GM19240 (cell line): ENCODE results near the gene COL5A1.

Experiments
- DNase-seq: peaks from one replicate; pipeline ENCODE4 v3.0.0; 2011; ENCODE audit warnings: low spot score; ENCODE audit not compliant: insufficient read length

Gene COL5A1

GRCh38 chr9:134641173-134641989, at the start of gene COL5A1:
Gene COL5A1, plus strand, starts transcription at chr9:134641803. Its CDS starts 385 bp downstream, at chr9:134642188.
- no peak for DNase-seq

DNA sequence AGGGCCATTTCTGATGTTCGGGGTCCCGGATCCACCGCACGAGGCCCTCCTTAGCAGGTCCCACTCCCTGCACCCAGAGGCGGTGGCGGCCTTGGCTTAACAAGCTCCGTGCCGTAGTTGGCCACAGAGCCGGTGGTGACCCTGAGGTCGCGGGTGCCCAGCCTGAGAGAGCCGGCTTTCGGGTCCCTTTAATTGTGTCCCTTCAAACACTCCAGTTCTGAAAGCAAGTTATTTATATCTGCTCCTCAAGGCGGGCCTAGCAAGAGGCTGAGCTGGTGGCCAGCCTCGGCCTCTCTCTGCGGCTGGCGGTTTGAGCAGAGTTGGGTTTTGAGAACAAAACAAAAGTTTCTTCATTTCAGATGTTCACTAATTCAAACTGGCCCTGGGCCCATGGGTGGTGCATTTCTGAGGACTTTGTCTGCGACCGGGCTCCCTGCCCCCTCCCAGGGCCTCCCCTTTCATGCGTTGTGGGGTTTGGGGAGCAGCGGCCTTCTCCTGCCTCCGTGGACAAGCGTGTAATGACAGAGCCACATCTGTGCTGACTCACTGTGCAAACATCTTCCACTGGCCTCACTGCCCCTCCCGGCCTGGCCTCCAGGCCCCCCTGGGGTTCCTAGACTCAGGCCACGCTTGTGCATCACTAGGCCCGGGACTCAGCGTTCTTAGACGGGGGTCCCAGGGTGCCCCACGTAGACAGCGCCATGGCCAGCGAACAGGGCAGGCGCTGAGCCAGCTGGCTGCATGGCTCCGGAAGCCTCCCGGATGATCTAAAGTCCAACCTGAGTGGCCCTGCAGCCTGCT, 49.4 kb upstream of the COL5A1 start:
- DNase-seq, result no peak

DNA sequence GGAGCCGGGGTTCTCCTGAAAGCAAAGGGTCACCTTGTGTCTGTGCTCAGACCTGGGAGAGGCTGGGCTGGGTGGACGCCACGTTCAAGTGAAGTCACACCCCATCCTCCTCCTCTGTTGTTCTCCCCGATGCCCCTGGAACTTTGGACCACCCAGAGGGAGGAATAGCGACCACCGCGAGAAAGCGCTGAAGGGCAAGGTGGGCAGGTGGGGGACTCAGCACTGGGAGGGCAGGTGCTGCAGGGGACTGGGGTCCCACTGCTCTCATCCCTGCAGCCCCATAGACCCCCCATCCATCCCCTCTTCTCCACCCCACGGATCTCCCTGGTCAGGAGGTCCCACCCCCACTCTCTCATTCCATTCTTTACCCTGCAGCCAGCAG, 48.8 kb upstream of the COL5A1 start:
- no peak for DNase-seq

GRCh38 chr9:134593286-134594077, 48.1 kb upstream of the COL5A1 start:
- DNase-seq, result no peak

GRCh38 chr9:134594078-134594941, 47.3 kb upstream of the COL5A1 start:
- DNase-seq, result no peak

DNA sequence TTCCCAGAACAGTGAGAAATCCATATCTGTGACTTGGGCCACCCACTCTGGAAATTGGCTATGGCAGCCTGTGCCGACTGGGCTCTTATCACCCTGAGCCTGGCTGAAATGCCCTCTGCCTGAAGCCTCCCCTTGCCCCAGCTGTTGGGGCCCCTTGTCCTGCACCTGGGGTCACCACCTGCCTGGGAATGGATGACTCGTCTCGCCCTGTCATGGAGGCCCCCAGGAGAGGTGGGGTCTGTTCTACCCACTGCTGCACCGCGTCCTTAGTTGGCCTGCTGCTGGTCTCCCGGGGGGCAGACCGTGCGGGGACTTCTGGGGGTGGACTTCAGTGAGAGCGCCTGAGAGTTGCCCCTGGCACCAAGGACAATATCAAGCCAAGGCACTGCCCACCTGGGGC, 46.6 kb upstream of the COL5A1 start:
- DNase-seq, result no peak

- DNase-seq, result no peak
Measured at GRCh38 chr9:134597041-134597913, 44.3 kb upstream of the COL5A1 start.

- DNase-seq, result no peak
Measured at GRCh38 chr9:134597957-134598883, 43.4 kb upstream of the COL5A1 start.

DNA sequence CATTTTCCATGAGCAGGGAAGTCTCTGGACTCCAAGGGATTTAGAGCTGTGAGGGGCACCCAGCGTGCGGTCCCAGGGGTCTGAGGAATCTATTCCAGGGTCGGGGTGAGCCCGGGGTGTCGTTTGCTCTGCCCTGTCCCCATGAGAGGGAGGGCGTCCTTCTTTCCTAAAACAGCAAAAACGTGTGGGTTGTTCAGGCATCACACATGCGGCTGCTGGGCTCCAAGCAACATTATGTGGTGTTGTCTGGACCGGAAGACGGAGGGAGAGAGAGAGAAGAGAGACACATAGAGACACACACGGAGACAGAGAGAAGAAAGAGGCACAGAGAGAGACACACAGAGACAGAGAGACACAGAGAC, 42.7 kb upstream of the COL5A1 start:
- DNase-seq, result no peak

DNA sequence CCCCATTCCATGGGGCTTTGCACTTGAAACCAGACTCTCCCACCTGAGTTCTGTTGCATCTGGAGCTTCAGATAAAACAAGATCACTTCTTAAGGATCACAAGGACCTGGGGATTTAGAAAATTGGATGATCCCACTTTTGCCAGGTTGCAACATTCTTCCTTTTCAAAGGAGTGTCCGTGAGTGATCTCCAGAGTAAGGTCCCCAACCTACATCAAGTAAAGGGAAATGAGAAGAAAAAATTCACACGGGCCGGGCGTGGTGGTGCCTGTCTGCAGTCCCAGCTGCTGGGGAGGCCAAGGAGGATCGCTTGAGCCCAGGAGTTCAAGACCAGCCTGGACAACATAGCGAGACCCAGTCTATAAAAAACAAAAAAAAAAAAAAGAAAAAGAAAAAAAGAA, 41.2 kb upstream of the COL5A1 start:
- DNase-seq, result no peak

DNA sequence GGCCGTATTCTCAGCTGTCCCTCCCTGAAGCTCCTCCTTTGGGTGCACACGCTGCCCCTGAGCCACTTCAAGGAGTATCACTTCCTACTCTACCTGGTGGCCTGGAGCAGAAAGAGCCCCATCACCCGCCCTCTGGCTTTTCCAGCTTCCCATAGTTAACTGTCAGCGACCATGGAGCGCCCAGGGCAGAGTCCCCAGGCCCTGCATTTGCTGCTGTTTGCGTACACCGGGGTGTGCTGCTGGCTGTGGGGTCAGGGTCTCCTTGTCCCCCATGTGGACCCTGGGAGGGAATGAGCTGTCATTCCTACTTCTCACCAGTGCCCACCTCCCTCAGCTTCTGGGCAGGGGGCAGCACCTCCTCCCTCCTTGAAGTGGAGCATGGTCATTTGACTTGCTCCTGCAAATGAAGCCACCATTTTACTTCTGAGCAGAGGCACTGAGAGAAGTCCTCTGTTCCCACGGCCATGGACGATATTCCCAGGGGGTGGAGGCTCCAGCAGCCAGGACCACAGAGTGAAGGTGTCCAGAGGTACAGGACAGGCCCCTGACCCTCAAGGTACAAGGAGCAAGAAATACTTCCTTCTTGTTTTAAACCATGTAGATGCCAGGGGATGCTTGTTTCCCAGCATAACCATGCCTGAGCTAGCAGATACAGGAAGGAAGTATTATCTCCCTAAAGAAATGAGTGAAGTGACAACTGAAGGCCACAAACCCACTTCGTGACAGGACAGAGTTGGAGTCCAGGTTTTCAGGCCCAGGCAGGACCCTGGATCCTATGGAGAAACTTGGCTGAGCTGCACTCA, 40.6 kb upstream of the COL5A1 start:
- no peak for DNase-seq

DNA sequence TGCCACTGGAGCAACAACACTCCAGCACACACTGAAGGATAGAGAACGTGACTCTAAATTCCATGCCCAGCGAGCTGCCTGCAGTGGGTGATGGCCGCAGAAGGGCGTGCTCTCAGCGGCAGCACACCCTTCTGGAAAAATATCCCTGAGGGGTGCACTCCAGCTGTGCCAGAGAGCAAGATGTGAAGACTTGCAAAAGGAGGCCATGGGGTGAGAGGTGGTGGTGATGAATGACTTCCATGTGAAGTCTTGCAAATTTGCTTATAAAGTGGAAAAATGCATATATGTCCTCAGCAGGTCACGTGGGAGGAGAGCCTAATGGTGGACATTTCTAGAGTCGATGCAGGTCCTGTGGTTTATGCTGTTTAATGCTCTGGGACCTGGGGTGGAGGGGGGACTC, 39.8 kb upstream of the COL5A1 start:
- DNase-seq, result no peak

DNA sequence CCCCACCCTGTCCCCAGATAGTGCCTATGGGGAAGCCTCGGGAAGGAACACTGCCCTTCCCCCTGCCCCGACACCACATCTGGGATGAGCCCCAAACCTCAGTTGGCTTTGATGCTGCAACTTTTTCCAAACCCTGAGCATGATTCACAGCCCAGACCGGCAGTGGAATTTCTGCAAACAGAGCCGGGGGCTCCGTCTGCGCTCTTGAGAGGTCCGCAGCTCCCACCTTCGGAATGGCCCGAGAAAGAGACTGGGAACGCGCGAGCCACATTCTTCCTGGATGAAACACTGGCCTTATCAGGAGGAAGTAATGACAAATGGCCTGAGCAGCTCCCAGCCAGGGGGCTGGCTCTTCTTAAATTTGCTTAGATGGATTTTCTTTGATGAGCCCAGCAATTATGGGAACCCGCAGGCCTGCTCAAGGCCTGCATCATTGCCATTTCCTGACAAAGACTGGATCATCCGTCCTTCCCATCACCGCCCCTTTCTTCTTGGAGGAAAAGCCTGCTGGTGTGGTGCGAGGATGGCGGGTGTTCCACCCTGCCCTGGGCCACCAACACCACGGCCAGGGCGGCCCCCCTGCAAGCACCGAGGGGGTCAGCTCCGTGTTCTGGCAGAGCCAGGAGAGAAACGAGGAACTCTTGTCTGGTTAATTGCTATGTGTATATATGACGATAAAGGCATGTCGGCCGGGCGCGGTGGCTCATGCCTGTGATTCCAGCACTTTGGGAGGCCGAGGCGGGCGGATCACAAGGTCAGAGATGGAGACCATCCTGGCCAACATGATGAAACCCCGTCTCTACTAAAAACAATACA, 38.8 kb upstream of the COL5A1 start:
- no peak for DNase-seq

DNA sequence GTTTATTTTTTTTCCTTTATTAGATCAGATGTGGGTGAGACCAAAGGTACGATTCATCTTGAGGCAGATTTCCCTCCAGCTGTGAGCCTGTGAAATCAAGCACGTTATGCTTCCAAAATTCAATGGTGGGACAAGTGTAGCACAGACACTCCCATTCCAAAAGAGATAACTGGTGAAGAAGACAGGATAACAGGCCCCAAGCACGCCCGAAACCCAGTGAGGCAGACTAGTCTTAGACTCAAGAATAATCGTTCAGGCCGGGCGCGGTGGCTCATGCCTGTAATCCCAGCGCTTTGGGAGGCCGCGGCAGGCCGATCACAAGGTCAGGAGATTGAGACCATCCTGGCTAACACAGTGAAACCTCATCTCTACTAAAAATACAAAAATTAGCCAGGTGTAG, 36.8 kb upstream of the COL5A1 start:
- DNase-seq, result no peak

GRCh38 chr9:134605351-134605965, 36.1 kb upstream of the COL5A1 start:
- DNase-seq, result no peak

DNA sequence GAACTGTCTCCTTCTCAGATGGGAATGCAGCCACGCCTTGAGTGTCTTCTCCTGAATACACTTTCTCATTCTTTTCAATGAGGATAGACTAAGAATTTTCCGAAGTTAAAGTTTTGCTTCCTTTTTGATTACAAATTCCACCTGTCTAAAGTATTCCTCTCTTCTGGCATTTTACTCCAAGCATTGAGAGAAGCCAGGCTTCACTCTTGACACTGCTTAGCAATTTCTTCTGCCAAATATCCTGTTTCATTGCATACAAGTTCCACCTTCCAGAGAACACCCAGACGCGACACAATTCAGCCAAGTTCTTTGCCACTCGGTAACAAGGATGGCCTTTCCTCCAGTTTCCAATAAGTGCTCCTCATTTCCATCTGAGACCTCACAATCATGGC, 35.6 kb upstream of the COL5A1 start:
- DNase-seq, result no peak
